Activated CD8-positive, alpha-beta T cell treated with anti-CD3 and anti-CD28 coated beads for 36 hours (primary cell): ENCODE results near the gene ZC3H14. TPM values are rescaled to one million over a fixed set of nuclear protein-coding genes. Genes with fewer than 3 reads are reported as not detected.
"Not testable (repeated sequence)": the region's sequence is repeated elsewhere in the genome, so short reads cannot be mapped to it uniquely, and the experiment has no call there.

ENCODE experiments used
- ATAC-seq: fragments of 200-7000 bp; cut with Tn5 transposase; one replicate; pipeline ENCODE4 v1.10.0; 2021; ENCODE audit warnings: mild to moderate bottlenecking, moderate library complexity
- CTCF ChIA-PET: fragments of 350-600 bp; sonication (Branson Sonifier 250); formaldehyde crosslinking; loops from one replicate; lab custom pipeline; 2021; ENCODE audit warnings: antibody characterized with exemption; lab: Charles Lee
- POLR2A ChIA-PET: fragments of 350-600 bp; sonication (Branson Sonifier 250); formaldehyde crosslinking; loops from one replicate; lab custom pipeline; 2021; ENCODE audit warnings: antibody characterized with exemption; lab: Charles Lee
- DNase-seq: peaks from one replicate; pipeline ENCODE4 v3.0.0-alpha.2; 2020
- H3K27ac Mint-ChIP-seq: one replicate; pipeline ENCODE4 v1.8.0; 2021; ENCODE audit warnings: mild to moderate bottlenecking, mixed read lengths
- H3K27me3 Mint-ChIP-seq: one replicate; pipeline ENCODE4 v1.8.0; 2021; ENCODE audit warnings: mixed read lengths
- H3K36me3 Mint-ChIP-seq: one replicate; pipeline ENCODE4 v1.8.0; 2021; ENCODE audit warnings: low read depth, mixed read lengths
- H3K4me1 Mint-ChIP-seq: one replicate; pipeline ENCODE4 v1.8.0; 2021; ENCODE audit warnings: low read depth, mixed read lengths
- H3K4me3 Mint-ChIP-seq: one replicate; pipeline ENCODE4 v1.8.0; 2021; ENCODE audit warnings: mild to moderate bottlenecking, moderate library complexity, mixed read lengths
- H3K9me3 Mint-ChIP-seq: one replicate; pipeline ENCODE4 v1.8.0; 2021; ENCODE audit warnings: mixed read lengths
- CTCF ChIP-seq: fragments of 200-600 bp; IDR thresholded peaks from one replicate; pipeline ENCODE4 v1.8.0; 2022; ENCODE audit warnings: antibody characterized with exemption, mild to moderate bottlenecking
- intact Hi-C: fragments of 100-400 bp; cut with micrococcal nuclease; formaldehyde crosslinking; loops from one replicate; pipeline ENCODE4 v1.10.0; 2022
- total RNA-seq, 2 experiments: library from RNA; stranded (reverse); gene quantifications; one replicate each; pipeline ENCODE4 v1.2.3, GENCODE V29; 2021

ZC3H14 gene
- total RNA-seq, 2 experiments from 2014 or later: 43.9 to 50.3 TPM

- no peaks in the 10 kb centered on the region for H3K4me1 Mint-ChIP-seq
- TF ChIP-seq CTCF: no peak
- no peak overlapping the region for H3K4me3 Mint-ChIP-seq
- intact Hi-C loops: no loop called here
- ATAC-seq: no peak
- H3K9me3 Mint-ChIP-seq: no peaks in the 10 kb centered on the region
- H3K27ac Mint-ChIP-seq: no peak overlapping the region
- POLR2A ChIA-PET: no interaction called here
- peaks cover 19% of the 10 kb centered on the region for H3K27me3 Mint-ChIP-seq
- H3K36me3 Mint-ChIP-seq: no peaks in the 10 kb centered on the region
- DNase-seq: no peak
- CTCF ChIA-PET: no interaction called here
Measured at GRCh38 chr14:88519907-88520306, 42.9 kb upstream of the ZC3H14 start.

DNA sequence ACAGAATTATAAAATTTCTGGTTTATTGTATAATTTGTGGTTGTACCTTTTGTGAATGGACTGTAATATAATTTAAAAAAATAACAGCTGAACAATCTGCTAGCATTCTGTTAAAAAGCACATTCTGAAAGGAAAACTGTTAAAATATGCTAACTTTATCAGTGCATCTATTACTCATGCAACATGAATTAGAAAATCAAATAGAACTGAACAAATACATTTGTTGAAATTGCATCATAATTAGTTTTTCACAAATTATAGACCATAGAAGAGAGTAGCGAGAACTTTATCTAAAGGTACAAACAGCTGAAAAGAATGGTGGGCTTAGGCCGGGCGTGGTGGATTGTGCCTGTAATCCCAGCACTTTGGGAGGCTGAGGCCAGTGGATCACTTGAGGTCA lies 41.0 kb upstream of the ZC3H14 start:
- H3K27me3 Mint-ChIP-seq: peaks cover 16% of the 10 kb centered on the region
- ChIA-PET CTCF (interaction anchor here (0.8 kb wide), 1 partner anchor 29 kb away, joined by 3 read pairs; no protein-coding TSS in a partner anchor), POLR2A (interaction anchor here (0.7 kb wide), 1 partner anchor 1218 kb away, joined by 3 read pairs; no protein-coding TSS in a partner anchor)
- DNase-seq: no peak
- no peak overlapping the region for H3K4me3 Mint-ChIP-seq
- TF ChIP-seq CTCF: no peak
- H3K9me3 Mint-ChIP-seq: no peaks in the 10 kb centered on the region
- no peaks in the 10 kb centered on the region for H3K36me3 Mint-ChIP-seq
- intact Hi-C loops: no loop called here
- H3K27ac Mint-ChIP-seq: no peak overlapping the region
- no peak for ATAC-seq
- H3K4me1 Mint-ChIP-seq: no peaks in the 10 kb centered on the region

GRCh38 chr14:88522393-88522792 lies 40.4 kb upstream of the ZC3H14 start:
- H3K27me3 Mint-ChIP-seq: peaks cover 19% of the 10 kb centered on the region
- intact Hi-C loops: no loop called here
- H3K9me3 Mint-ChIP-seq: no peaks in the 10 kb centered on the region
- CTCF ChIA-PET: interaction anchor here (0.8 kb wide), 1 partner anchor 29 kb away, joined by 3 read pairs; no protein-coding TSS in a partner anchor
- no peaks in the 10 kb centered on the region for H3K36me3 Mint-ChIP-seq
- H3K4me3 Mint-ChIP-seq: no peak overlapping the region
- no peaks in the 10 kb centered on the region for H3K4me1 Mint-ChIP-seq
- no peak for DNase-seq
- no peak for TF ChIP-seq CTCF
- H3K27ac Mint-ChIP-seq: no peak overlapping the region
- no peak for ATAC-seq
- POLR2A ChIA-PET: interaction anchor here (0.7 kb wide), 1 partner anchor 1217 kb away, joined by 3 read pairs; no protein-coding TSS in a partner anchor

DNA sequence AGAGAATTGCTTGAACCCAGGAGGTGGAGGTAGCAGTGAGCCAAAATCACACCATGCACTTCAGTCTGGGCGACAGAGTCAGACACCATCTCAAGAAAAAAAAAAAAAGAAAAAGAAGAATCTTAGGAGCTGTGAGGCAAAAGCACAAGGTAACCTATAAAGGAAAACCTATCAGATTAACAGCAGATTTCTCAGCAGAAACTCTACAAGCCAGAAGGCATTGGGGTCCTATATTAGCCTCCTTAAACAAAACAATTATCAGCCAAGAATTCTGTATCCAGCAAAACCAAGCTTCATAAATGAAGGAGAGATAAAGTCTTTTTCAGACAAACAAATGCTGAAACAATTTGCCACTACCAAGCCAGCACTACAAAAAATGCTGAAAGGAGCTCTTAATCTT lies 32.9 kb upstream of the ZC3H14 start:
- CTCF ChIA-PET, DNase-seq: not testable (repeated sequence)

DNA sequence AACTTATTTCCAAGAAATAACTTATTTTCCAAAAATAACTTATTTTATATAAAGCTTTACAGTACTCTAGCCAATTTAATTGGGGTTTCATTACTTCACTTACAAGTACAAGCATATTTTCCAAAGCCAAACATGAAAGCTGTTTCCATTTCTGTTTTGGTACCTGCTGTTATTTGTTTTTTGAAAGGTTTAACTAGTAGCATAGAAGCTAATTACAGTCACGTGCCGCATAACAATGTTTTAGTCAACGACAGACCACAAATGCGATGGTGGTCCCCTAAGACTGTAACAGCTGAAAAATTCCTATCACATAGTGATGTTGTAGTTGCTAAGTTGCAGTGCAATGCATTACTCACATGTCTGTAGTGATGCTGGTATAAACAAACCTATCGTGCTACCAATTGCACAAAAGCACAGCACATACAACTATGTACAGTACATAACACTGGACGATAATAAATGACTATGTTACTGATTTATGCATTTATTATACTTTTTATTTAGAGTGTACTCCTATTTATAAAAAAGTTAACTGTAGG lies 29.7 kb upstream of the ZC3H14 start:
- ChIA-PET POLR2A (no interaction called here), CTCF (no interaction called here)
- DNase-seq (no peak), ATAC-seq (no peak)
- H3K36me3 Mint-ChIP-seq: peaks cover 2% of the 10 kb centered on the region
- H3K4me3 Mint-ChIP-seq: no peak overlapping the region
- peaks cover 17% of the 10 kb centered on the region for H3K27me3 Mint-ChIP-seq
- no peak for TF ChIP-seq CTCF
- intact Hi-C loops: no loop called here
- no peak overlapping the region for H3K27ac Mint-ChIP-seq
- H3K4me1 Mint-ChIP-seq: no peaks in the 10 kb centered on the region
- H3K9me3 Mint-ChIP-seq: peaks cover 9% of the 10 kb centered on the region

More for the DNA sequence above, 32.9 kb upstream of the ZC3H14 start:
- POLR2A ChIA-PET, intact Hi-C loops, H3K4me1 Mint-ChIP-seq, ATAC-seq, H3K27ac Mint-ChIP-seq, H3K36me3 Mint-ChIP-seq, H3K4me3 Mint-ChIP-seq: not testable (repeated sequence)
- Mint-ChIP-seq H3K9me3 (peaks cover 12% of the 10 kb centered on the region), H3K27me3 (peaks cover 35% of the 10 kb centered on the region)
